KMS-11 (cell line): ENCODE results near the gene ANO9.
"Not testable (repeated sequence)": the region's sequence is repeated elsewhere in the genome, so short reads cannot be mapped to it uniquely, and the experiment has no call there.

Source experiments
- H2AFZ ChIP-seq: fragments of 200-600 bp; sonication (generic); 2 replicates; pipeline ENCODE4 v1.6.1; 2016; ENCODE audit warnings: antibody characterized with exemption, mixed run types, low read depth
- H3K27ac ChIP-seq: fragments of 200-600 bp; sonication (generic); 2 replicates; pipeline ENCODE4 v1.6.1; 2016; ENCODE audit warnings: mild to moderate bottlenecking, mixed run types
- H3K27me3 ChIP-seq: fragments of 200-600 bp; sonication (generic); 2 replicates; pipeline ENCODE4 v1.6.1; 2017; ENCODE audit warnings: mild to moderate bottlenecking, low read depth, mixed run types, moderate library complexity; ENCODE audit not compliant: insufficient read depth
- H3K36me3 ChIP-seq: fragments of 200-600 bp; sonication (generic); 2 replicates; pipeline ENCODE4 v1.6.1; 2017; ENCODE audit warnings: mild to moderate bottlenecking, mixed run types; ENCODE audit not compliant: insufficient read depth
- H3K4me1 ChIP-seq: fragments of 200-600 bp; sonication (generic); 2 replicates; pipeline ENCODE4 v1.6.1; 2016; ENCODE audit warnings: mild to moderate bottlenecking, low read depth, mixed run types; ENCODE audit not compliant: poor library complexity, severe bottlenecking
- H3K4me2 ChIP-seq: fragments of 200-600 bp; sonication (generic); 2 replicates; pipeline ENCODE4 v1.7.0; 2016; ENCODE audit warnings: mild to moderate bottlenecking, mixed run types
- H3K4me3 ChIP-seq: fragments of 200-600 bp; sonication (generic); IDR thresholded peaks from 2 replicates; pipeline ENCODE4 v1.6.1; 2017; ENCODE audit warnings: low read depth, low read length, mixed read lengths; ENCODE audit not compliant: insufficient read depth
- H3K79me2 ChIP-seq: fragments of 200-600 bp; sonication (generic); 2 replicates; pipeline ENCODE4 v1.6.1; 2016; ENCODE audit warnings: low read depth, mixed run types; ENCODE audit not compliant: insufficient read depth
- H3K9ac ChIP-seq: fragments of 200-600 bp; sonication (generic); 2 replicates; pipeline ENCODE4 v1.6.1; 2016; ENCODE audit warnings: mild to moderate bottlenecking, mixed run types
- H4K20me1 ChIP-seq: fragments of 200-600 bp; sonication (generic); 2 replicates; pipeline ENCODE4 v1.6.1; 2016; ENCODE audit warnings: mild to moderate bottlenecking, mixed run types; ENCODE audit not compliant: insufficient read depth
- TF ChIP-seq, protein P1 (sequence below): fragments of 200-600 bp; sonication (generic); conservative IDR thresholded peaks from 2 replicates; pipeline ENCODE4 v1.6.1; 2017; ENCODE audit warnings: low read depth, mild to moderate bottlenecking, antibody characterized with exemption, low read length, moderate library complexity, mixed read lengths

Gene ANO9

DNA sequence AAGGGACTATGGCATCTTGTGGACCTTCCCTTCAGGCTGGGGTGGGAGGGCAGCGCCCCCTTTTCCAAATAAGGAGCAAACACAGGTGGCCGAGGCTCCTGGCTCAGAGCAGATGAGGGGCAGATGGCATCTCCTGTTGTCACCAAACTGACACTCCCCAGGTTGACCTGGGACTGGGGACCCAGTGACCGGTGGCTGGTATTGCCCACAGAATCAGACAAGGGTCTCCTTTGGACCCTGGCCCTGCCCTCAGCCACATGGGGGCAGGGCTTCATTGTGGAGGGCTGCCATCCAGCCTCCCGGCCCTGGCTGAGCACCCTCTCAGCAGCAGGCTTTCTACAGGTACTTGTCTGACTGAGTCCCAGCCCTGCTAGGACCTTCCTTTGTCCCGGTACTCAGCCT, 26.2 kb downstream of the ANO9 start:
- no peak overlapping the region for H3K27ac ChIP-seq
- H3K27me3 ChIP-seq = peaks cover 54% of the 10 kb centered on the region
- H3K9ac ChIP-seq = no peak overlapping the region
- no peak overlapping the region for H2AFZ ChIP-seq
- no peak overlapping the region for H3K4me3 ChIP-seq
- H3K4me2 ChIP-seq = no peak overlapping the region
- TF ChIP-seq, protein P1, sequence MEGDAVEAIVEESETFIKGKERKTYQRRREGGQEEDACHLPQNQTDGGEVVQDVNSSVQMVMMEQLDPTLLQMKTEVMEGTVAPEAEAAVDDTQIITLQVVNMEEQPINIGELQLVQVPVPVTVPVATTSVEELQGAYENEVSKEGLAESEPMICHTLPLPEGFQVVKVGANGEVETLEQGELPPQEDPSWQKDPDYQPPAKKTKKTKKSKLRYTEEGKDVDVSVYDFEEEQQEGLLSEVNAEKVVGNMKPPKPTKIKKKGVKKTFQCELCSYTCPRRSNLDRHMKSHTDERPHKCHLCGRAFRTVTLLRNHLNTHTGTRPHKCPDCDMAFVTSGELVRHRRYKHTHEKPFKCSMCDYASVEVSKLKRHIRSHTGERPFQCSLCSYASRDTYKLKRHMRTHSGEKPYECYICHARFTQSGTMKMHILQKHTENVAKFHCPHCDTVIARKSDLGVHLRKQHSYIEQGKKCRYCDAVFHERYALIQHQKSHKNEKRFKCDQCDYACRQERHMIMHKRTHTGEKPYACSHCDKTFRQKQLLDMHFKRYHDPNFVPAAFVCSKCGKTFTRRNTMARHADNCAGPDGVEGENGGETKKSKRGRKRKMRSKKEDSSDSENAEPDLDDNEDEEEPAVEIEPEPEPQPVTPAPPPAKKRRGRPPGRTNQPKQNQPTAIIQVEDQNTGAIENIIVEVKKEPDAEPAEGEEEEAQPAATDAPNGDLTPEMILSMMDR = no peak
- H3K4me1 ChIP-seq = no peaks in the 10 kb centered on the region
- no peaks in the 10 kb centered on the region for H3K36me3 ChIP-seq
- no peaks in the 10 kb centered on the region for H3K79me2 ChIP-seq
- no peaks in the 10 kb centered on the region for H4K20me1 ChIP-seq

DNA sequence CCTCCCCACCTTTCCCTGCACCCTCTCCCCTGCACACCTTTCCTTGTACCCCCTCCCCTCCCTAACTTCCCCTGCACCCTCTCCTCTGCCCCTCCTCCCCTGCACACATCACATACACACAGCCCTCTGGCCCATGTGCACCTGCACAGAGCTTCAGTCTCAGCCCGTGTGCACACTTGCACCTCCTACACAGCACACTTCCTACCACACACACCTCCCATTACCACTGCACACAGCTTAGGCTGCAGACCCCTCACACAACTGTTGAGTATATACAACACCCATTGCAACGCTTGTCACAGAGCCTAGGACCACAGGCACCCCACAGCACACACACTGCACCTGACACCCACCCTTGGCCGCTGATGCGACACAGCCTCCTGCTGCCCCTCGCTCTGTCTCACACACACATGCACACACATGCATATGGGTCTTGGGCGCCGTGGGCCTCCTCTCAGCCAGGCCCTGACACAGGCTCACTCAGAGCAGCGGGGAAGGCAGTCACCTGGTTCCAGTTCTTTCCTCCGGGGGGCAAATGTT, 27.4 kb downstream of the ANO9 start:
- Histone ChIP-seq H3K27ac (no peak overlapping the region), H3K79me2 (no peaks in the 10 kb centered on the region), H3K9ac (no peak overlapping the region), H3K27me3 (peaks cover 61% of the 10 kb centered on the region), H3K4me1 (no peaks in the 10 kb centered on the region), H4K20me1 (no peaks in the 10 kb centered on the region), H3K4me2 (no peak overlapping the region), H2AFZ (no peak overlapping the region), H3K36me3 (no peaks in the 10 kb centered on the region), H3K4me3 (no peak overlapping the region)
- TF ChIP-seq, protein P1 = no peak

DNA sequence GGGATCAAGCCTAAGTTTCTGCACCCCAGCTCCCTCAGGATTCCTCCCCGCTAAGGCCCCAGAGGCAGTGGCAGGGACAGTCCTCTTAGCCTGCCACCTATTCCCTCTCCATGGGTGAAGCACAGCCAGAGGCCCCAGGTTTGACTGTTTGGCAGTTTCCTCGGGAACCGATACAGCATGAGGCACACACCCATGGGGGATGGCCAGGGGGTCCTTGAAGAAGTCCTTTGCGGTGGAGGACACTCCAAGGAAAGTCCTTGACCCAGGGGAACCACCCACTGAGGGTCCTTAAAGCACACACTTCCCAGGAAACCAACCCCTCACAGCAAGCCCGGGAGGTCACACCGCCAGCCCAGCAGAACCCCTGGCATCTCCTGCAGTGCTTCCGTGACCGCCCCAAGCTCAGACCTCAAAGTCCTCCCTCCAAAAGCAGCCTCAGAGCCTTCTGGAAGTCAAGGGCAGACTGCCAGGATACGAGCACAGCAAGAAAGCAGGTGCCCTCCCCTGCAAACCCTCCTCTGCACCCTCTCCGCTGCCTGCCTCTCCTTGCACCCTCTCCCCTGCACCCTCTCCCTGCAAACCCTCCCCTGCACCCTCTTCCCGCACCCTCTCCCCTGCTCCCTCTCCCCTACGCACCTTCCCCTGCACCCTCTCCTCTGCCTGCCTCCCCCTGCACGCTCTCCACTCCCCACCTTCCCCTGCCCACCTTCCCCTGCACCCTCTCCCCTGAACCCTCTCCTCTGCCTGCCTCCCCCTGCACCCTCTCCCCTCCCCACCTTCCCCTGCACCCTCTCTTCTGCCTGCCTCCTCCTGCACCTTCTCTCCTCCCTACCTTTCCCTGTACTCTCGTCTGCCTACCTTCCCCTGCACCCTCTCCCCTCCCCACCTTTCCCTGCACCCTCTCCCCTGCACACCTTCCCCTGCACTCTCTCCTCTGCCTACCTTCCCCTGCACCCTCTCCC, 28.4 kb downstream of the ANO9 start:
- Histone ChIP-seq H3K27ac (no peak overlapping the region), H3K4me2 (no peak overlapping the region), H3K4me1 (no peaks in the 10 kb centered on the region), H3K27me3 (peaks cover 55% of the 10 kb centered on the region), H2AFZ (no peak overlapping the region), H3K79me2 (no peaks in the 10 kb centered on the region), H3K36me3 (no peaks in the 10 kb centered on the region), H4K20me1 (no peaks in the 10 kb centered on the region), H3K4me3 (no peak overlapping the region), H3K9ac (no peak overlapping the region)
- TF ChIP-seq, protein P1 = no peak

DNA sequence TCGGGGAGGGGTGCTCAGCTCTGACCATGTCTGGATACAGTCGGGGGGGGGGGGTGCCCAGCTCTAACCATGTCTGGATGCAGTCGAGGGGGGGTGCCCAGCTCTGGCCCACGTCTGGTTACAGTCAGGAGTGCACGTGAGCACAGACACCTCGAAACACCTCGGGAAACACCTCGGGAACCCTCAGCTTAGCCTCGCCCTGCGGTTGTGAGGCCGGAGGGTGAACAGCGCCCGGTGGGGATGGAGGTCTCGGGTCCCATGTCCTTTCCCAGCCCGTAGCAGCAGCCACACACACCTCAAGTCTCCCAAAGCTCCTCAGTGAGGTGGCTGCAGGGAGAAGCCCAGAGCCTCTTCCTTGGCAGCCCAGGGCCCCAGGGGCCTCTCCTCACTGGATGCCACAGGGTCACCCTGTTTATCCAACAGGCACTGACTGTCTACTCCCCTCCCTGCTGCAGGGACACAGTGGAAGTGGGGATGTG, 29.1 kb downstream of the ANO9 start:
- H3K4me2 ChIP-seq = no peak overlapping the region
- H3K27ac ChIP-seq = no peak overlapping the region
- no peak overlapping the region for H2AFZ ChIP-seq
- no peaks in the 10 kb centered on the region for H3K4me1 ChIP-seq
- no peaks in the 10 kb centered on the region for H3K36me3 ChIP-seq
- H3K4me3 ChIP-seq = no peak overlapping the region
- TF ChIP-seq, protein P1 = no peak
- H3K79me2 ChIP-seq = no peaks in the 10 kb centered on the region
- H4K20me1 ChIP-seq = no peaks in the 10 kb centered on the region
- H3K27me3 ChIP-seq = peaks cover 48% of the 10 kb centered on the region
- H3K9ac ChIP-seq = no peak overlapping the region

DNA sequence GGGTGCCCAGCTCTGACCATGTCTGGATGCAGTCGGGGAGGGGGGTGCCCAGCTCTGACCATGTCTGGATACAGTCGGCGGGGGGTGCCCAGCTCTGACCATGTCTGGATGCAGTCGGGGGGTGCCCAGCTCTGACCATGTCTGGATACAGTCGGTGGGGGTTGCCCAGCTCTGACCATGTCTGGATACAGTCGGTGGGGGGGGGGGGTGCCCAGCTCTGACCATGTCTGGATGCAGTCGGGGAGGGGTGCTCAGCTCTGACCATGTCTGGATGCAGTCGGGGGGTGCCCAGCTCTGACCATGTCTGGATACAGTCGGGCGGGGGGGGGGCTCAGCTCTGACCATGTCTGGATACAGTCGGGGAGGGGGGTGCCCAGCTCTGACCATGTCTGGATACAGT, 30.3 kb downstream of the ANO9 start:
- H3K27me3 ChIP-seq = peaks cover 38% of the 10 kb centered on the region
- not testable (repeated sequence) for H2AFZ ChIP-seq, H3K4me3 ChIP-seq, H3K36me3 ChIP-seq, H4K20me1 ChIP-seq, H3K4me1 ChIP-seq, H3K9ac ChIP-seq, H3K4me2 ChIP-seq, H3K79me2 ChIP-seq, H3K27ac ChIP-seq

DNA sequence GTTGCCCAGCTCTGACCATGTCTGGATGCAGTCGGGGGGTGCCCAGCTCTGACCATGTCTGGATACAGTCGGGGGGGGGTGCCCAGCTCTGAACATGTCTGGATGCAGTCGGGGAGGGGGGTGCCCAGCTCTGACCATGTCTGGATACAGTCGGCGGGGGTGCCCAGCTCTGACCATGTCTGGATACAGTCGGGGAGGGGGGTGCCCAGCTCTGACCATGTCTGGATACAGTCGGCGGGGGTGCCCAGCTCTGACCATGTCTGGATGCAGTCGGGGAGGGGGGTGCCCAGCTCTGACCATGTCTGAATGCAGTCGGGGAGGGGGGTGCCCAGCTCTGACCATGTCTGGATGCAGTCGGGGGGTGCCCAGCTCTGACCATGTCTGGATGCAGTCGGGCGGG, 31.1 kb downstream of the ANO9 start:
- H4K20me1 ChIP-seq, H3K36me3 ChIP-seq, H3K4me2 ChIP-seq, H3K79me2 ChIP-seq, H3K4me1 ChIP-seq, H3K27ac ChIP-seq, H2AFZ ChIP-seq, H3K9ac ChIP-seq, H3K4me3 ChIP-seq: not testable (repeated sequence)
- peaks cover 30% of the 10 kb centered on the region for H3K27me3 ChIP-seq
